HL-60 (cell line): ENCODE measurements around the gene TAB2.

ENCODE experiments used
- DNase-seq, 2 experiments: peaks; one replicate each; pipeline ENCODE4 v3.0.0-alpha.2; 2010 to 2020; ENCODE audit warnings: low read depth in 1 of 2, low spot score in 1 of 2
- H3K27ac ChIP-seq: fragments of 250-450 bp; sonication (Bioruptor Pico); replicated peaks from 2 replicates; pipeline ENCODE4 v1.5.1; 2020; ENCODE audit warnings: mild to moderate bottlenecking, moderate library complexity
- H3K27me3 ChIP-seq: fragments of 250-450 bp; sonication (Bioruptor Pico); 2 replicates; pipeline ENCODE4 v1.5.1; 2021; ENCODE audit warnings: mild to moderate bottlenecking, moderate library complexity; ENCODE audit not compliant: insufficient read depth, poor library complexity, severe bottlenecking
- H3K4me3 ChIP-seq: replicated peaks from 2 replicates; pipeline ENCODE4 v1.5.1; 2011; ENCODE audit warnings: mild to moderate bottlenecking, control low read depth, low read length; ENCODE audit not compliant: insufficient read depth
- CTCF ChIP-seq: IDR thresholded peaks from one replicate; pipeline ENCODE4 v1.5.1; 2011; ENCODE audit warnings: low read length, control low read depth, inconsistent platforms; ENCODE audit not compliant: insufficient read depth
- GABPA ChIP-seq: IDR thresholded peaks from 2 replicates; pipeline ENCODE4 v1.6.1; 2012; ENCODE audit warnings: low read depth
- POLR2AphosphoS5 ChIP-seq: IDR thresholded peaks from 2 replicates; pipeline ENCODE4 v1.6.1; 2012; ENCODE audit warnings: low read depth
- REST ChIP-seq: IDR thresholded peaks from 2 replicates; pipeline ENCODE4 v1.6.1; 2012; ENCODE audit warnings: low read depth; ENCODE audit not compliant: insufficient replicate concordance
- SPI1 ChIP-seq: IDR thresholded peaks from 2 replicates; pipeline ENCODE4 v1.6.1; 2012; ENCODE audit warnings: low read depth, mild to moderate bottlenecking, borderline replicate concordance

Gene TAB2

GRCh38 chr6:149327638-149328037, 10.1 kb downstream of the TAB2 start:
- H3K27me3 ChIP-seq = no peaks in the 10 kb centered on the region
- no peak overlapping the region for H3K27ac ChIP-seq
- H3K4me3 ChIP-seq = no peak overlapping the region
- no peak for DNase-seq
- TF ChIP-seq GABPA (no peak), SPI1 (no peak), REST (no peak), CTCF (no peak), POLR2AphosphoS5 (no peak)

- TF ChIP-seq CTCF (no peak), REST (no peak), SPI1 (no peak), POLR2AphosphoS5 (no peak), GABPA (no peak)
- H3K27me3 ChIP-seq = no peaks in the 10 kb centered on the region
- no peak overlapping the region for H3K4me3 ChIP-seq
- no peak for DNase-seq
- H3K27ac ChIP-seq = no peak overlapping the region
Observed at GRCh38 chr6:149328083-149328482, 10.6 kb downstream of the TAB2 start.

GRCh38 chr6:149329529-149329928, 12.0 kb downstream of the TAB2 start:
- Histone ChIP-seq H3K4me3 (no peak overlapping the region), H3K27me3 (no peaks in the 10 kb centered on the region), H3K27ac (no peak overlapping the region)
- TF ChIP-seq REST (no peak), SPI1 (no peak), GABPA (no peak), CTCF (no peak), POLR2AphosphoS5 (no peak)
- DNase-seq = no peak
